ENCODE data around the gene ARNT2.

ARNT2 gene

GRCh38 chr15:80526556-80527340, 122.6 kb downstream of the ARNT2 start:
- Mint-ChIP-seq H3K27ac (no peak overlapping the region), H3K27me3 (ENCODE audit: low read depth) (peaks cover under 1% of the 10 kb centered on the region), H3K9me3 (no peaks in the 10 kb centered on the region), H3K36me3 (ENCODE audit: low read depth) (no peaks in the 10 kb centered on the region), H3K4me1 (ENCODE audit: low read depth) (no peaks in the 10 kb centered on the region), H3K4me3 (no peak overlapping the region)
- DNase-seq (ENCODE audit: low spot score), result no peak

DNA sequence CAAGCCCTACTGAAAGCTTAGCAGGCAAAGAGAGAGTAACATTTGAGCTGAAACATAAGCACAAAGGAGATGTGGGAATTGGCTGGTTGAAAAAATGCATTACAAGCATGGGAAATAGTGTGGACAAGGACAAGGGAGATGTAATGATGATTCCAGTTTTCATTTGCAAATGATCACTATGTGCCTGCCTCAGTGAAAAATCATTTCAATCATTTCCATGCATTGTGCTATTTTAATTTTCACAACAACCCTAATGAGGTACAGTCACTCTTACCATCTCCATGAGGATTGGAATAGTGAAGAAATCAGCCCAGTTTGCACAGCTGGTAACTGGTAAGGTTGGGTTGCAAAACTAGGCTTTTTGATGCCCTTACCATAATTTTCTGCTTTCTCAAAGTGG, 123.2 kb downstream of the ARNT2 start:
- Mint-ChIP-seq H3K4me1 (ENCODE audit: low read depth) (no peaks in the 10 kb centered on the region), H3K27me3 (ENCODE audit: low read depth) (no peaks in the 10 kb centered on the region), H3K4me3 (no peak overlapping the region), H3K27ac (no peak overlapping the region), H3K9me3 (no peaks in the 10 kb centered on the region), H3K36me3 (ENCODE audit: low read depth) (no peaks in the 10 kb centered on the region)
- DNase-seq (ENCODE audit: low spot score), result no peak

DNA sequence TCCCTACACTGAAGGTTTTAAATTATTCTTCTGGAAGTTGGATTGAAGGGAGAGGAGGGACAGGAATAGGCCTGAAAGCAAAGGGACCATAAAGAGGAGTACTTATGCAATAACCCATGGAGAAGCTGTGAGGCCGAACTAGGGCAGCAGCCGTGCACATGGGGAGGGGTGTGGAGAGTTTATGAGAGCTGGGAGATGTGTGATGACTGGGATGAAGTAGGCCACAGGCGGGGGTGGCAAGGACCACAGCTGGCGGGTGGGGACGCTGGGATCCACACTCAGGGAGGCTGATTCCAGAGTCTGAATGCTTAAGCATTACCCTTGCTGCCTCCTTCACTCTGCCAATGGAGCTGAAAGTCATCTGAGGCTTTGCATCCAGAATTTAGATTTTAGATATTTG, 123.8 kb downstream of the ARNT2 start:
- H3K27me3 Mint-ChIP-seq (ENCODE audit: low read depth), result no peaks in the 10 kb centered on the region
- H3K36me3 Mint-ChIP-seq (ENCODE audit: low read depth), result no peaks in the 10 kb centered on the region
- H3K4me1 Mint-ChIP-seq (ENCODE audit: low read depth), result no peaks in the 10 kb centered on the region
- H3K9me3 Mint-ChIP-seq, result no peaks in the 10 kb centered on the region
- no peak overlapping the region for H3K4me3 Mint-ChIP-seq
- no peak overlapping the region for H3K27ac Mint-ChIP-seq
- DNase-seq (ENCODE audit: low spot score), result no peak

DNA sequence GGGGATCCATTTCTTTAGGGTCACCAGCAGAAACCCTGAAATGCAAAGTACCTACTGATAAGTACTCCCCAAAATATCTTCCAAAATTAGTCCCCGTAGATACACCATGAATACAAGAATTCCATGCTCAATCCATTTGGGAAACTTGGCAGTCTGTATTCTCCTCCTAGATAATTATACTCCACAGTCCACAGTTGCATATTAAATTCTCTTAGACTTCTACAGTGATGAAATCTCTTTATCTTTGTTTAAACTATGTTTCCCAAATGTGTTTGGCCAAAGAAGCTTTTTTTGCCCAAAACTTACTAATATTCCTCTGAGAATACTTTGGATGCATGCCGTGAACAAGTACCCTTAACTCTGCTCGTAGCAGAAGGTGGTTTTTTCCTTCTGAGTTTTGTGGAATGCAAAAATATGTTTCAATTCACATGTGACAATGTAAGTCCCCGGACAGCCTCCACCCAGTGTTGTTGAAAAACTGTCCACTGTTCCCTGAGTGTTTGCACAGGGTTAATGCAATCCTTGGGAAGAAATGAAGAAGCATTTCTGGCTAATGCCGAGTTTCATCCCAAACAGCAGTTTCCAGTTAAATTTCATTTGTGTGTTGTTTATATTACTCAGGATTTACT, 126.7 kb downstream of the ARNT2 start:
- Mint-ChIP-seq H3K9me3 (peaks cover 5% of the 10 kb centered on the region), H3K27ac (no peak overlapping the region), H3K36me3 (ENCODE audit: low read depth) (no peaks in the 10 kb centered on the region), H3K4me1 (ENCODE audit: low read depth) (no peaks in the 10 kb centered on the region), H3K4me3 (no peak overlapping the region), H3K27me3 (ENCODE audit: low read depth) (peaks cover under 1% of the 10 kb centered on the region)
- no peak for DNase-seq (ENCODE audit: low spot score)

- Mint-ChIP-seq H3K9me3 (peaks cover 5% of the 10 kb centered on the region), H3K4me3 (no peak overlapping the region), H3K27ac (no peak overlapping the region), H3K27me3 (ENCODE audit: low read depth) (peaks cover 4% of the 10 kb centered on the region), H3K36me3 (ENCODE audit: low read depth) (no peaks in the 10 kb centered on the region), H3K4me1 (ENCODE audit: low read depth) (no peaks in the 10 kb centered on the region)
- DNase-seq (ENCODE audit: low spot score), result no peak
Measured at GRCh38 chr15:80531388-80531787, 127.2 kb downstream of the ARNT2 start.

DNA sequence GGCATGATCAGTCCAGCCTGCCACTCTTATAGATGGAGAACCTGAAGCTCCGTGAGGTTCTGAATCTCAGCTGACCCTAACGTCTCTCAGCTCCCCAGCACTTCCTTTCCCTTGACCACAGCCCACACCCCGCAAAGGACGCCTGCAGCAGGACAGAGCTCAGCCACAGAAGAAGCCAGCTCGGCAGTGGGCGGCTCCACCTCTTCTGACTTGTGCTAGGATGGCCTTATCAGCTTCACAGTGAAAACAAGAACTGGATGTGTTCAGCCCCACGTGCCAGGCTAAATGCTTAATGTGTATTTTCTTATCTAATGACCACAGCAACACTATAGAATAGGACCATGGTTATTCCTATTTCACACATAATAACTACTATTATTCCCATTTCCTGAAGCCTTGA, 127.6 kb downstream of the ARNT2 start:
- no peaks in the 10 kb centered on the region for H3K4me1 Mint-ChIP-seq (ENCODE audit: low read depth)
- H3K27ac Mint-ChIP-seq, result no peak overlapping the region

GRCh38 chr15:80533790-80534333, 129.7 kb downstream of the ARNT2 start:
- no peak overlapping the region for H3K27ac Mint-ChIP-seq
- peaks cover 5% of the 10 kb centered on the region for H3K9me3 Mint-ChIP-seq

More for the DNA sequence above, 127.6 kb downstream of the ARNT2 start:
- Mint-ChIP-seq H3K4me3 (no peak overlapping the region), H3K36me3 (ENCODE audit: low read depth) (no peaks in the 10 kb centered on the region), H3K27me3 (ENCODE audit: low read depth) (peaks cover 4% of the 10 kb centered on the region), H3K9me3 (peaks cover 5% of the 10 kb centered on the region)
- no peak for DNase-seq (ENCODE audit: low spot score)

GRCh38 chr15:80536231-80536630, 132.0 kb downstream of the ARNT2 start:
- no peaks in the 10 kb centered on the region for H3K4me1 Mint-ChIP-seq (ENCODE audit: low read depth)
- no peaks in the 10 kb centered on the region for H3K36me3 Mint-ChIP-seq (ENCODE audit: low read depth)
- peaks cover 5% of the 10 kb centered on the region for H3K9me3 Mint-ChIP-seq
- H3K27me3 Mint-ChIP-seq (ENCODE audit: low read depth), result peaks cover 7% of the 10 kb centered on the region
- no peak overlapping the region for H3K27ac Mint-ChIP-seq
- H3K4me3 Mint-ChIP-seq, result no peak overlapping the region
- DNase-seq (ENCODE audit: low spot score), result no peak

More at GRCh38 chr15:80533790-80534333, 129.7 kb downstream of the ARNT2 start:
- H3K36me3 Mint-ChIP-seq (ENCODE audit: low read depth), result no peaks in the 10 kb centered on the region
- H3K27me3 Mint-ChIP-seq (ENCODE audit: low read depth), result peaks cover 7% of the 10 kb centered on the region
- H3K4me1 Mint-ChIP-seq (ENCODE audit: low read depth), result no peaks in the 10 kb centered on the region
- DNase-seq (ENCODE audit: low spot score), result no peak
- no peak overlapping the region for H3K4me3 Mint-ChIP-seq

GRCh38 chr15:80536716-80537115, 132.5 kb downstream of the ARNT2 start:
- Mint-ChIP-seq H3K36me3 (ENCODE audit: low read depth) (no peaks in the 10 kb centered on the region), H3K4me3 (no peak overlapping the region), H3K4me1 (ENCODE audit: low read depth) (no peaks in the 10 kb centered on the region), H3K27ac (no peak overlapping the region), H3K27me3 (ENCODE audit: low read depth) (peaks cover 7% of the 10 kb centered on the region), H3K9me3 (peaks cover 5% of the 10 kb centered on the region)
- no peak for DNase-seq (ENCODE audit: low spot score)

GRCh38 chr15:80545078-80545477, 140.9 kb downstream of the ARNT2 start:
- H3K4me3 Mint-ChIP-seq, result no peak overlapping the region

DNA sequence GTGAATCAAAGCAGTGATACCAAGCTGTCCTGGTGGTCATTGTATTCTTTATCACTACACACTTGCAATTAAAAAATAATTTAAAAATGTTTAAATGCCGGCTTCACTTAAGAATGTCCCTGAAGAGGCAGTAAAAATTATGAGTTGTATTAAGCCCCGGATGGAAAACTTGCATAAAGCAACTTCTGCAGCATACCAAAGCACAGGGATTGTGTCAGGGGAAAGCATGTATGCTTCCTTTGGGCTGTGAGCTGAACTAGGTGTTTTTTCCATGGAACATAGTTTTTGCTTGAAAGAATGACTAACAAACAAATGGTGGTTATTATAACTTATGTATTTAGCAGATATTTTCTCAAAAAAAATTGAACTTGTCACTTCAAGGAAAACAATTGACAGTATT, 143.1 kb downstream of the ARNT2 start:
- peaks cover 20% of the 10 kb centered on the region for H3K27me3 Mint-ChIP-seq (ENCODE audit: low read depth)
- no peak overlapping the region for H3K27ac Mint-ChIP-seq
- peaks cover 9% of the 10 kb centered on the region for H3K4me1 Mint-ChIP-seq (ENCODE audit: low read depth)
- H3K36me3 Mint-ChIP-seq (ENCODE audit: low read depth), result no peaks in the 10 kb centered on the region
- H3K9me3 Mint-ChIP-seq, result no peaks in the 10 kb centered on the region
- H3K4me3 Mint-ChIP-seq, result no peak overlapping the region
- no peak for DNase-seq (ENCODE audit: low spot score)

More at GRCh38 chr15:80545078-80545477, 140.9 kb downstream of the ARNT2 start:
- no peaks in the 10 kb centered on the region for H3K9me3 Mint-ChIP-seq
- H3K27ac Mint-ChIP-seq, result no peak overlapping the region
- H3K4me1 Mint-ChIP-seq (ENCODE audit: low read depth), result peaks cover 3% of the 10 kb centered on the region
- H3K36me3 Mint-ChIP-seq (ENCODE audit: low read depth), result no peaks in the 10 kb centered on the region
- DNase-seq (ENCODE audit: low spot score), result no peak
- peaks cover 9% of the 10 kb centered on the region for H3K27me3 Mint-ChIP-seq (ENCODE audit: low read depth)

DNA sequence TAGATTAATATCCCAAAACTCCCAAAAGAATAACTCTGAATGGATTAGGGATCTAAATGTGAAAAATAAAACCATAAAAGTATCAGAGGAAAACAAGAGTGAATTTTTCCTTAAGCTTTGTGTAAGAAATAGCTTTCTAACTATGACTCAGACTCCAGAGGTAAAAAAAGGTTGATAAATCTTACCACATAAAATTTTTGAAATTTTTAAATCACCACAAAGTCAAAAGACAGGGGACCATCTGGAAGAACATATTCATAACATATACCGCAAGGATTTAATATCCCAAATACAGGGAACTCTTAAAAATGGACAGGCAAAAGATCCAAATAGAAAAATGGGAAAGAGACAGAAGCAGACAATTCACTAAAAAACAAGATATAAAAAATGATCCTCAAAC, 145.0 kb downstream of the ARNT2 start:
- peaks cover 9% of the 10 kb centered on the region for H3K4me1 Mint-ChIP-seq (ENCODE audit: low read depth)
- no peak overlapping the region for H3K27ac Mint-ChIP-seq
- H3K36me3 Mint-ChIP-seq (ENCODE audit: low read depth), result no peaks in the 10 kb centered on the region
- no peak overlapping the region for H3K4me3 Mint-ChIP-seq
- no peak for DNase-seq (ENCODE audit: low spot score)
- peaks cover 24% of the 10 kb centered on the region for H3K27me3 Mint-ChIP-seq (ENCODE audit: low read depth)
- no peaks in the 10 kb centered on the region for H3K9me3 Mint-ChIP-seq

GRCh38 chr15:80549654-80550053, 145.5 kb downstream of the ARNT2 start:
- Mint-ChIP-seq H3K4me3 (no peak overlapping the region), H3K4me1 (ENCODE audit: low read depth) (peaks cover 9% of the 10 kb centered on the region), H3K27me3 (ENCODE audit: low read depth) (peaks cover 24% of the 10 kb centered on the region), H3K27ac (no peak overlapping the region), H3K9me3 (no peaks in the 10 kb centered on the region), H3K36me3 (ENCODE audit: low read depth) (no peaks in the 10 kb centered on the region)
- no peak for DNase-seq (ENCODE audit: low spot score)

DNA sequence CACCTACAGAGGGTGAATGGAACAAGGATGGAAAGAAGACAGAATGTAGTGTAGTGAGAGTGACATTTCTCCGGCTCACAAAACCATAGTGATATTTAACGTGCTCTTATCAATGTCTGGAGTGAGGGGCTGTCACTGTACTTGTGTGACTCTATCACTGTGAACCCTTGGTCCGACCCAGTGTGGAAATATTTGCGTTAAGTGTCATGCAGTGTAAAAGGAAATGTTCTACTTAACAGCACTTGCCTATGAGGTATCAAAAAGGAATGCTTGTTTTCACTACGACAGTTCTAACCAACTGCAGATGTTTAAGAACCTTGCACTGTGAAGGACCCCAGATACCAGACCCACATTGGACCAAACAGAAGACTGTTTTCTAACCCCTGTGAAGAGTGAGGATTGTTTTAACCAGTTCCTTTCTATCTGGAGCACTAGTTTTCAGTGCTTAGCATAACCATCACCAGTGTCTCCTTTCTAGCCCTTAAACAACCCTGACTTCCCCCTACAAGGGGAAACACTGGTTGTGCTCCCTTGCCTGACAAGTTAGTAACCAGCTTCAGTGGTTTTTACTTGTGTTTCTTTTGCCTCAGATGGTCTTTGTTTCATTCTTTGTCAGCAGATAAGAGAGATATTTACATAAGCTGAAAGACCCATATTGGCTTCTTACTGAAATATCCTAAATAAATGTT, 146.2 kb downstream of the ARNT2 start:
- H3K4me1 Mint-ChIP-seq (ENCODE audit: low read depth), result peaks cover 9% of the 10 kb centered on the region
- no peak for DNase-seq (ENCODE audit: low spot score)
- H3K4me3 Mint-ChIP-seq, result no peak overlapping the region
- no peaks in the 10 kb centered on the region for H3K36me3 Mint-ChIP-seq (ENCODE audit: low read depth)
- no peak overlapping the region for H3K27ac Mint-ChIP-seq
- peaks cover 30% of the 10 kb centered on the region for H3K27me3 Mint-ChIP-seq (ENCODE audit: low read depth)
- H3K9me3 Mint-ChIP-seq, result no peaks in the 10 kb centered on the region
